SK-N-SH treated with all-trans-retinoic acid at 6 μM for 48 hours (cell line): ENCODE results near the gene PSRC1.

Experiments
- BACH2 ChIP-seq: fragments of 250-450 bp; sonication (Bioruptor Pico); IDR thresholded peaks from 2 replicates; pipeline ENCODE4 v1.9.0; 2021; ENCODE audit warnings: mild to moderate bottlenecking, borderline replicate concordance
- CREB5 ChIP-seq: fragments of 250-450 bp; sonication (Bioruptor Pico); IDR thresholded peaks from 2 replicates; pipeline ENCODE4 v1.5.1; 2020; ENCODE audit warnings: low read depth, mild to moderate bottlenecking, moderate library complexity
- OSR1 ChIP-seq: fragments of 250-450 bp; sonication (Bioruptor Pico); IDR thresholded peaks from 2 replicates; pipeline ENCODE4 v1.8.0; 2022; ENCODE audit warnings: moderate library complexity, mild to moderate bottlenecking, inconsistent platforms
- PATZ1 ChIP-seq: fragments of 250-450 bp; sonication (Bioruptor Pico); IDR thresholded peaks from 2 replicates; pipeline ENCODE4 v1.8.0; 2020; ENCODE audit warnings: mild to moderate bottlenecking, moderate library complexity, borderline replicate concordance
- POU6F1 ChIP-seq: fragments of 250-450 bp; sonication (Bioruptor Pico); IDR thresholded peaks from 2 replicates; pipeline ENCODE4 v1.8.0; 2021; ENCODE audit warnings: low read depth, mild to moderate bottlenecking, moderate library complexity, borderline replicate concordance
- PPARA ChIP-seq: fragments of 250-450 bp; sonication (Bioruptor Pico); IDR thresholded peaks from 2 replicates; pipeline ENCODE4 v1.5.0; 2020; ENCODE audit warnings: mild to moderate bottlenecking, borderline replicate concordance
- TOX ChIP-seq: fragments of 250-450 bp; sonication (Bioruptor Pico); IDR thresholded peaks from 2 replicates; pipeline ENCODE4 v1.8.0; 2021; ENCODE audit warnings: mild to moderate bottlenecking, moderate library complexity, borderline replicate concordance
- TSHZ2 ChIP-seq: fragments of 250-450 bp; sonication (Bioruptor Pico); IDR thresholded peaks from 2 replicates; pipeline ENCODE4 v1.5.0; 2020; ENCODE audit warnings: mild to moderate bottlenecking, moderate library complexity
- ZFP3 ChIP-seq: fragments of 250-450 bp; sonication (Bioruptor Pico); IDR thresholded peaks from 2 replicates; pipeline ENCODE4 v1.5.0; 2020; ENCODE audit warnings: mild to moderate bottlenecking, moderate library complexity
- ZNF70 ChIP-seq: fragments of 450-650 bp; formaldehyde crosslinking; IDR thresholded peaks from 2 replicates; pipeline ENCODE4 v1.5.0; 2020; ENCODE audit warnings: mild to moderate bottlenecking, moderate library complexity

GRCh38 chr1:109238382-109238781 lies 44.6 kb downstream of the PSRC1 start:
- TF ChIP-seq POU6F1, result no peak
- TF ChIP-seq TSHZ2 (CRISPR knock-in tag), result no peak
- TF ChIP-seq ZNF70 (CRISPR knock-in tag), result no peak
- TF ChIP-seq ZFP3 (CRISPR knock-in tag), result no peak
- TF ChIP-seq PPARA, result no peak
- TF ChIP-seq PATZ1 (CRISPR knock-in tag), result no peak
- TF ChIP-seq BACH2 (CRISPR knock-in tag), result no peak
- no peak for TF ChIP-seq TOX
- no peak for TF ChIP-seq CREB5 (CRISPR knock-in tag)
- no peak for TF ChIP-seq OSR1
